ENCODE results near the gene PRKG1.

GRCh38 chr10:51231754-51232153, 157.5 kb downstream of the PRKG1 start:
- TF ChIP-seq CTCF (IDR thresholded peaks at IDR 0.05; ENCODE audit: insufficient read depth, low read length, poor library complexity, severe bottlenecking) (no peak), EZH2phosphoT487 (conservative IDR thresholded peaks at IDR 0.05; ENCODE audit: low read length) (no peak)
